ENCODE measurements around the gene TLE7.

DNA sequence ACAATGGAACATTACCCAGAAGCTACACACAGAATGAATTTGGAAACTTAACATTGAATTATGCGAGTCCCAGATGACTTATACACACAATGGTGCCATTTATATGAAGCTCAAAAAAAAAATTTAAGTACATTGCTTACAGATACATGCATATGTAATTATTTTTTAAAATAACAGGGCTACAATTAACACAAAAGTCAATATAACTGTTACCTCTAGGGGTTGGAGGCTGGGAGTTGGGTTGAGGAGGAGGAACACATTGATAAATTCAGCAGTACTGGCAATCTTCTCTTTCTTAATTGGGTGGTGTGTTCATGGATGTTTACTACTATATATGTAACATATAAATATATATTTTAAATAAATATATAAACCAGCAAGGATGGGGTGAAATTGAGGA is 19.1 kb upstream of the TLE7 start:
- TF ChIP-seq POLR2A (IDR thresholded peaks at IDR 0.05) = no peak
- TF ChIP-seq, protein P1, sequence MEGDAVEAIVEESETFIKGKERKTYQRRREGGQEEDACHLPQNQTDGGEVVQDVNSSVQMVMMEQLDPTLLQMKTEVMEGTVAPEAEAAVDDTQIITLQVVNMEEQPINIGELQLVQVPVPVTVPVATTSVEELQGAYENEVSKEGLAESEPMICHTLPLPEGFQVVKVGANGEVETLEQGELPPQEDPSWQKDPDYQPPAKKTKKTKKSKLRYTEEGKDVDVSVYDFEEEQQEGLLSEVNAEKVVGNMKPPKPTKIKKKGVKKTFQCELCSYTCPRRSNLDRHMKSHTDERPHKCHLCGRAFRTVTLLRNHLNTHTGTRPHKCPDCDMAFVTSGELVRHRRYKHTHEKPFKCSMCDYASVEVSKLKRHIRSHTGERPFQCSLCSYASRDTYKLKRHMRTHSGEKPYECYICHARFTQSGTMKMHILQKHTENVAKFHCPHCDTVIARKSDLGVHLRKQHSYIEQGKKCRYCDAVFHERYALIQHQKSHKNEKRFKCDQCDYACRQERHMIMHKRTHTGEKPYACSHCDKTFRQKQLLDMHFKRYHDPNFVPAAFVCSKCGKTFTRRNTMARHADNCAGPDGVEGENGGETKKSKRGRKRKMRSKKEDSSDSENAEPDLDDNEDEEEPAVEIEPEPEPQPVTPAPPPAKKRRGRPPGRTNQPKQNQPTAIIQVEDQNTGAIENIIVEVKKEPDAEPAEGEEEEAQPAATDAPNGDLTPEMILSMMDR (IDR thresholded peaks at IDR 0.05) = no peak

Measured in lower leg skin (tissue), 3 donors.